Measurements from ENCODE around the gene PKHD1. TPM values are rescaled to one million over a fixed set of nuclear protein-coding genes. Genes with fewer than 3 reads are reported as not detected.
A peak's percentile ranks its signal among the peaks of the same experiment; 100 is the strongest.

The PKHD1 gene
- total RNA-seq, 1 experiment from 2014 or later, result 0.40 TPM

GRCh38 chr6:51846531-51846930 lies 240.9 kb downstream of the PKHD1 start:
- Histone ChIP-seq H3K4me3 (ENCODE audit: low read length) (no peak overlapping the region), H3K27me3 (ENCODE audit: low read length) (no peaks in the 10 kb centered on the region), H2AFZ (ENCODE audit: low read length) (no peak overlapping the region), H3K9ac (ENCODE audit: low read length) (no peak overlapping the region), H3K27ac (ENCODE audit: low read length) (no peak overlapping the region), H3K36me3 (ENCODE audit: low read depth, low read length) (no peaks in the 10 kb centered on the region), H3F3A (ENCODE audit: low read length, unreplicated experiment) (no peaks in the 10 kb centered on the region), H3K4me1 (ENCODE audit: insufficient read depth, low read length) (peaks cover 10% of the 10 kb centered on the region), H3K4me2 (ENCODE audit: low read length) (no peak overlapping the region), H3K79me2 (ENCODE audit: low read length) (no peaks in the 10 kb centered on the region), H3K9me2 (replicated peaks; ENCODE audit: low read length) (no peaks in the 10 kb centered on the region), H3K9me3 (ENCODE audit: low read length) (no peaks in the 10 kb centered on the region), H4K20me1 (ENCODE audit: low read length) (no peaks in the 10 kb centered on the region)
- TF ChIP-seq EZH2 (IDR thresholded peaks at IDR 0.05; ENCODE audit: low read length, unreplicated experiment) (no peak), EZH2phosphoT487 (IDR thresholded peaks at IDR 0.05; ENCODE audit: borderline replicate concordance, low read length) (no peak)
- TF ChIP-seq, protein P1, sequence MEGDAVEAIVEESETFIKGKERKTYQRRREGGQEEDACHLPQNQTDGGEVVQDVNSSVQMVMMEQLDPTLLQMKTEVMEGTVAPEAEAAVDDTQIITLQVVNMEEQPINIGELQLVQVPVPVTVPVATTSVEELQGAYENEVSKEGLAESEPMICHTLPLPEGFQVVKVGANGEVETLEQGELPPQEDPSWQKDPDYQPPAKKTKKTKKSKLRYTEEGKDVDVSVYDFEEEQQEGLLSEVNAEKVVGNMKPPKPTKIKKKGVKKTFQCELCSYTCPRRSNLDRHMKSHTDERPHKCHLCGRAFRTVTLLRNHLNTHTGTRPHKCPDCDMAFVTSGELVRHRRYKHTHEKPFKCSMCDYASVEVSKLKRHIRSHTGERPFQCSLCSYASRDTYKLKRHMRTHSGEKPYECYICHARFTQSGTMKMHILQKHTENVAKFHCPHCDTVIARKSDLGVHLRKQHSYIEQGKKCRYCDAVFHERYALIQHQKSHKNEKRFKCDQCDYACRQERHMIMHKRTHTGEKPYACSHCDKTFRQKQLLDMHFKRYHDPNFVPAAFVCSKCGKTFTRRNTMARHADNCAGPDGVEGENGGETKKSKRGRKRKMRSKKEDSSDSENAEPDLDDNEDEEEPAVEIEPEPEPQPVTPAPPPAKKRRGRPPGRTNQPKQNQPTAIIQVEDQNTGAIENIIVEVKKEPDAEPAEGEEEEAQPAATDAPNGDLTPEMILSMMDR (conservative IDR thresholded peaks at IDR 0.05; ENCODE audit: low read depth, low read length), result no peak
- ATAC-seq (no peak), DNase-seq (no peak)
- POLR2A ChIA-PET (ENCODE audit: unreplicated experiment), result no interaction called here
- intact Hi-C loops (cut with micrococcal nuclease), result loop anchor here (10.0 kb wide), 1 partner anchor 172 kb away; no protein-coding TSS in a partner anchor
- CTCF ChIA-PET, result no interaction called here
- no TSS peak for BruUV-seq (replicated peaks)

DNA sequence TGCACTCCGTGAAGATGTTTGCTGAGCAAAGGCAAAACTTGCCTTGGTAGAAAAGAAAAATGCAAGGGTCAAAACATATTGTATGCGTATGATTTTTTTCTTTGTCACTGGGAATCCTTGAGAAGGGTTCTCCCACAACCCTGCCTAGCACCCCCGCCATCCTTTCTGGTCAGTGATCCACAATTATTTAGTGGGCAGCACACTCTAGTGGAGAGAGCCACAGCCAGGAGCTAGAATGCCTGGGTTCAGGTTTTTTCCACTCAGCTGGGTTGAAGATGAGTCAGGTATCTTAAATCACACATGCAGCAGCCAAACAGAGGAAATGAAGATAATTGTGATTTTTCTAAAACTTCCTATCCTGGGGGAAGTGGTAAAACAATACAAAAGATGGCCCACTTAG lies 243.1 kb downstream of the PKHD1 start:
- ATAC-seq, result peak; percentile 83

More for the DNA sequence above, 243.1 kb downstream of the PKHD1 start:
- H3K4me1 ChIP-seq (ENCODE audit: insufficient read depth, low read length), result peaks cover 10% of the 10 kb centered on the region
- no peaks in the 10 kb centered on the region for H4K20me1 ChIP-seq (ENCODE audit: low read length)
- intact Hi-C loops (cut with micrococcal nuclease), result loop anchor here (1.0 to 10.0 kb wide), 2 partner anchors 170 to 285 kb away; no protein-coding TSS in a partner anchor
- no peak overlapping the region for H3K27ac ChIP-seq (ENCODE audit: low read length)
- no peaks in the 10 kb centered on the region for H3K9me3 ChIP-seq (ENCODE audit: low read length)
- H3K27me3 ChIP-seq (ENCODE audit: low read length), result no peaks in the 10 kb centered on the region
- H3K4me2 ChIP-seq (ENCODE audit: low read length), result no peak overlapping the region
- no peak for TF ChIP-seq EZH2 (IDR thresholded peaks at IDR 0.05; ENCODE audit: low read length, unreplicated experiment)
- TF ChIP-seq, protein P1 (conservative IDR thresholded peaks at IDR 0.05; ENCODE audit: low read depth, low read length), result peak; percentile 80
- TF ChIP-seq EZH2phosphoT487 (IDR thresholded peaks at IDR 0.05; ENCODE audit: borderline replicate concordance, low read length), result no peak
- H3K79me2 ChIP-seq (ENCODE audit: low read length), result no peaks in the 10 kb centered on the region
- CTCF ChIA-PET, result interaction anchor here (0.6 kb wide), 3 partner anchors 178 to 275 kb away, joined by 3 read pairs; no protein-coding TSS in a partner anchor
- no peak overlapping the region for H3K4me3 ChIP-seq (ENCODE audit: low read length)
- H3K9me2 ChIP-seq (replicated peaks; ENCODE audit: low read length), result no peaks in the 10 kb centered on the region
- H3K36me3 ChIP-seq (ENCODE audit: low read depth, low read length), result no peaks in the 10 kb centered on the region
- peak; percentile 61 for DNase-seq
- POLR2A ChIA-PET (ENCODE audit: unreplicated experiment), result no interaction called here
- H2AFZ ChIP-seq (ENCODE audit: low read length), result no peak overlapping the region
- no peaks in the 10 kb centered on the region for H3F3A ChIP-seq (ENCODE audit: low read length, unreplicated experiment)
- H3K9ac ChIP-seq (ENCODE audit: low read length), result no peak overlapping the region
- BruUV-seq (replicated peaks), result no TSS peak
